Mesodermal cell (in vitro differentiated cells): Measurements from ENCODE around the gene LMAN1L.

Experiments used
- H3K27ac ChIP-seq: 2 replicates; pipeline ENCODE4 v1.7.0; 2013; ENCODE audit warnings: mild to moderate bottlenecking, low read depth, low read length, moderate library complexity; ENCODE audit not compliant: severe bottlenecking
- H3K36me3 ChIP-seq: 2 replicates; pipeline ENCODE4 v1.7.1; 2013; ENCODE audit warnings: mild to moderate bottlenecking, low read length, moderate library complexity; ENCODE audit not compliant: control insufficient read depth, insufficient read depth
- H3K4me1 ChIP-seq: one replicate; pipeline ENCODE4 v1.7.1; 2013; ENCODE audit warnings: mild to moderate bottlenecking, low read length; ENCODE audit not compliant: insufficient read depth, control insufficient read depth, poor library complexity, severe bottlenecking
- H3K4me3 ChIP-seq: 2 replicates; pipeline ENCODE4 v1.7.0; 2013; ENCODE audit warnings: low read length, control low read depth, mild to moderate bottlenecking; ENCODE audit not compliant: insufficient read depth, poor library complexity, severe bottlenecking; ENCODE audit errors: extremely low read depth
- H3K9me3 ChIP-seq: 2 replicates; pipeline ENCODE4 v1.7.1; 2013; ENCODE audit warnings: mild to moderate bottlenecking, low read length, moderate library complexity; ENCODE audit not compliant: control insufficient read depth
- WGBS, 2 experiments: methylation state at CpG; one replicate each; pipeline ENCODE4 v1.1.5; 2013; ENCODE audit warnings: missing lambda C conversion rate in 2 of 2; ENCODE audit not compliant: insufficient coverage in 2 of 2; 5-methylcytosine and 5-hydroxymethylcytosine counted together

Gene LMAN1L

GRCh38 chr15:74864296-74864695 is 51.7 kb downstream of the LMAN1L start:
- no peak overlapping the region for H3K27ac ChIP-seq
- H3K36me3 ChIP-seq, result peaks cover 22% of the 10 kb centered on the region
- H3K4me3 ChIP-seq, result no peak overlapping the region
- 94 to 95% methylated on average over 5 to 6 of the region's 6 CpGs for WGBS, 2 experiments
- peaks cover 10% of the 10 kb centered on the region for H3K9me3 ChIP-seq
- H3K4me1 ChIP-seq, result peaks cover 6% of the 10 kb centered on the region

GRCh38 chr15:74865316-74865715 is 52.7 kb downstream of the LMAN1L start:
- Histone ChIP-seq H3K9me3 (peaks cover 10% of the 10 kb centered on the region), H3K27ac (no peak overlapping the region), H3K4me3 (no peak overlapping the region), H3K36me3 (peaks cover 32% of the 10 kb centered on the region), H3K4me1 (peaks cover 13% of the 10 kb centered on the region)
- WGBS, 2 experiments, result 85 to 94% methylated on average over 2 of the region's 2 CpGs

- WGBS, 2 experiments, result 85 to 88% methylated on average over 6 of the region's 6 CpGs
- H3K27ac ChIP-seq, result no peak overlapping the region
- peaks cover 10% of the 10 kb centered on the region for H3K9me3 ChIP-seq
- no peak overlapping the region for H3K4me3 ChIP-seq
- peaks cover 32% of the 10 kb centered on the region for H3K36me3 ChIP-seq
- H3K4me1 ChIP-seq, result peaks cover 21% of the 10 kb centered on the region
Observed at GRCh38 chr15:74866090-74866489, 53.5 kb downstream of the LMAN1L start.

- no peak overlapping the region for H3K27ac ChIP-seq
- WGBS, 2 experiments, result no CpG with 5 or more reads among the region's 1 CpG
- H3K36me3 ChIP-seq, result peaks cover 32% of the 10 kb centered on the region
- peaks cover 10% of the 10 kb centered on the region for H3K9me3 ChIP-seq
- no peak overlapping the region for H3K4me3 ChIP-seq
- peaks cover 27% of the 10 kb centered on the region for H3K4me1 ChIP-seq
Observed at GRCh38 chr15:74867466-74868038, 54.9 kb downstream of the LMAN1L start.

GRCh38 chr15:74868059-74868458 is 55.4 kb downstream of the LMAN1L start:
- Histone ChIP-seq H3K9me3 (peaks cover 10% of the 10 kb centered on the region), H3K27ac (no peak overlapping the region), H3K36me3 (peaks cover 32% of the 10 kb centered on the region), H3K4me3 (no peak overlapping the region), H3K4me1 (peaks cover 27% of the 10 kb centered on the region)
- 91 to 96% methylated on average over 6 of the region's 6 CpGs for WGBS, 2 experiments

- Histone ChIP-seq H3K4me3 (no peak overlapping the region), H3K27ac (no peak overlapping the region), H3K9me3 (peaks cover 10% of the 10 kb centered on the region), H3K36me3 (peaks cover 32% of the 10 kb centered on the region), H3K4me1 (peaks cover 32% of the 10 kb centered on the region)
Observed at GRCh38 chr15:74869372-74869725, 56.7 kb downstream of the LMAN1L start.

GRCh38 chr15:74869726-74870407 is 57.2 kb downstream of the LMAN1L start:
- 81 to 88% methylated on average over 4 to 6 of the region's 6 CpGs for WGBS, 2 experiments
- H3K36me3 ChIP-seq, result peaks cover 32% of the 10 kb centered on the region
- H3K4me3 ChIP-seq, result no peak overlapping the region
- H3K4me1 ChIP-seq, result peaks cover 32% of the 10 kb centered on the region
- H3K27ac ChIP-seq, result peak overlapping the region; percentile 26
- peaks cover 10% of the 10 kb centered on the region for H3K9me3 ChIP-seq

- no peak overlapping the region for H3K4me3 ChIP-seq
- H3K9me3 ChIP-seq, result peaks cover 10% of the 10 kb centered on the region
- peaks cover 32% of the 10 kb centered on the region for H3K4me1 ChIP-seq
- WGBS, 2 experiments, result 49 to 68% methylated on average over 5 to 6 of the region's 6 CpGs
- peaks cover 32% of the 10 kb centered on the region for H3K36me3 ChIP-seq
- H3K27ac ChIP-seq, result peak overlapping the region; percentile 26
Observed at GRCh38 chr15:74870436-74871215, 58.0 kb downstream of the LMAN1L start.

- Histone ChIP-seq H3K9me3 (peaks cover 8% of the 10 kb centered on the region), H3K4me3 (peak overlapping the region; percentile 56), H3K4me1 (peaks cover 26% of the 10 kb centered on the region), H3K36me3 (peaks cover 25% of the 10 kb centered on the region), H3K27ac (peak overlapping the region; percentile 96)
- WGBS, 2 experiments, result 0 to 1% methylated on average over 10 of the region's 11 CpGs
Observed at GRCh38 chr15:74872702-74873035, 60.0 kb downstream of the LMAN1L start.

GRCh38 chr15:74873036-74873755 is 60.6 kb downstream of the LMAN1L start, which contains the start of gene SCAMP2:
Gene SCAMP2 (minus strand): TSS chr15:74873365. CDS start chr15:74873255, 110 bp downstream.
- Histone ChIP-seq H3K36me3 (peaks cover 19% of the 10 kb centered on the region), H3K4me3 (peak within 1 kb of the TSS; percentile 56), H3K27ac (peak within 1 kb of the TSS; percentile 96), H3K9me3 (peaks cover 4% of the 10 kb centered on the region), H3K4me1 (peaks cover 26% of the 10 kb centered on the region)
- 1 to 2% methylated on average over 26 to 28 of the region's 52 CpGs for WGBS, 2 experiments
